ENCODE results near the gene GRAMD1C.

GRAMD1C gene

GRCh38 chr3:113896930-113897329 is 58.3 kb downstream of the GRAMD1C start:
- H3K4me1 ChIP-seq (ENCODE audit: insufficient read depth, low read length, severe bottlenecking) = peaks cover 11% of the 10 kb centered on the region
- TF ChIP-seq EZH2 (IDR thresholded peaks at IDR 0.05; ENCODE audit: borderline replicate concordance, low read length) (no peak), CTCF (IDR thresholded peaks at IDR 0.05; ENCODE audit: low read length) (no peak)
- no peaks in the 10 kb centered on the region for H3K79me2 ChIP-seq (ENCODE audit: insufficient read depth, low read length)
- H4K20me1 ChIP-seq (ENCODE audit: insufficient read depth, low read length) = no peaks in the 10 kb centered on the region
- H3K9me2 ChIP-seq (ENCODE audit: low read depth, low read length) = no peaks in the 10 kb centered on the region
- no peaks in the 10 kb centered on the region for H3K27me3 ChIP-seq (ENCODE audit: insufficient read depth, low read length)
- no peak overlapping the region for H3K9ac ChIP-seq (ENCODE audit: low read length)
- no peak overlapping the region for H3K4me3 ChIP-seq (ENCODE audit: low read depth, low read length, poor library complexity, severe bottlenecking)
- H3K9me3 ChIP-seq (ENCODE audit: low read length) = no peaks in the 10 kb centered on the region
- peak overlapping the region; percentile 2; the same call in 1 of the 2 replicates for H2AFZ ChIP-seq (ENCODE audit: low read length)
- no peaks in the 10 kb centered on the region for H3K36me3 ChIP-seq (ENCODE audit: insufficient read depth, low read length)
- no peaks in the 10 kb centered on the region for H3F3A ChIP-seq (ENCODE audit: insufficient read depth, low read length)
- H3K27ac ChIP-seq (ENCODE audit: low read depth, low read length, poor library complexity, severe bottlenecking) = no peak overlapping the region
- 0 out of 2 replicates have a peak overlapping the region, but pooled peaks have one; percentile 33 for H3K4me2 ChIP-seq (ENCODE audit: low read length)

GRCh38 chr3:113897373-113897777 is 58.8 kb downstream of the GRAMD1C start:
- Histone ChIP-seq H3F3A (ENCODE audit: insufficient read depth, low read length) (no peaks in the 10 kb centered on the region), H3K27ac (ENCODE audit: low read depth, low read length, poor library complexity, severe bottlenecking) (no peak overlapping the region), H3K9me2 (ENCODE audit: low read depth, low read length) (no peaks in the 10 kb centered on the region), H3K9me3 (ENCODE audit: low read length) (no peaks in the 10 kb centered on the region), H3K4me3 (ENCODE audit: low read depth, low read length, poor library complexity, severe bottlenecking) (no peak overlapping the region), H2AFZ (ENCODE audit: low read length) (peak overlapping the region; percentile 2), H4K20me1 (ENCODE audit: insufficient read depth, low read length) (no peaks in the 10 kb centered on the region), H3K36me3 (ENCODE audit: insufficient read depth, low read length) (no peaks in the 10 kb centered on the region), H3K27me3 (ENCODE audit: insufficient read depth, low read length) (no peaks in the 10 kb centered on the region), H3K4me2 (ENCODE audit: low read length) (peak overlapping the region; percentile 33), H3K4me1 (ENCODE audit: insufficient read depth, low read length, severe bottlenecking) (peaks cover 11% of the 10 kb centered on the region), H3K79me2 (ENCODE audit: insufficient read depth, low read length) (no peaks in the 10 kb centered on the region), H3K9ac (ENCODE audit: low read length) (no peak overlapping the region)
- TF ChIP-seq CTCF (IDR thresholded peaks at IDR 0.05; ENCODE audit: low read length) = no peak
- no peak for TF ChIP-seq EZH2 (IDR thresholded peaks at IDR 0.05; ENCODE audit: borderline replicate concordance, low read length)

GRCh38 chr3:113898892-113899291 is 60.3 kb downstream of the GRAMD1C start:
- peaks cover 11% of the 10 kb centered on the region for H3K4me1 ChIP-seq (ENCODE audit: insufficient read depth, low read length, severe bottlenecking)
- H2AFZ ChIP-seq (ENCODE audit: low read length) = no peak overlapping the region
- no peak overlapping the region for H3K4me3 ChIP-seq (ENCODE audit: low read depth, low read length, poor library complexity, severe bottlenecking)
- H3K9ac ChIP-seq (ENCODE audit: low read length) = no peak overlapping the region
- no peaks in the 10 kb centered on the region for H3K9me3 ChIP-seq (ENCODE audit: low read length)
- no peak overlapping the region for H3K4me2 ChIP-seq (ENCODE audit: low read length)
- no peaks in the 10 kb centered on the region for H3F3A ChIP-seq (ENCODE audit: insufficient read depth, low read length)
- H3K27ac ChIP-seq (ENCODE audit: low read depth, low read length, poor library complexity, severe bottlenecking) = no peak overlapping the region
- no peaks in the 10 kb centered on the region for H3K9me2 ChIP-seq (ENCODE audit: low read depth, low read length)
- no peaks in the 10 kb centered on the region for H3K79me2 ChIP-seq (ENCODE audit: insufficient read depth, low read length)
- no peaks in the 10 kb centered on the region for H3K27me3 ChIP-seq (ENCODE audit: insufficient read depth, low read length)
- H4K20me1 ChIP-seq (ENCODE audit: insufficient read depth, low read length) = no peaks in the 10 kb centered on the region
- no peak for TF ChIP-seq EZH2 (IDR thresholded peaks at IDR 0.05; ENCODE audit: borderline replicate concordance, low read length)
- no peak for TF ChIP-seq CTCF (IDR thresholded peaks at IDR 0.05; ENCODE audit: low read length)
- no peaks in the 10 kb centered on the region for H3K36me3 ChIP-seq (ENCODE audit: insufficient read depth, low read length)
